ENCODE results near the gene HNRNPC. TPM values are rescaled to one million over a fixed set of nuclear protein-coding genes. Genes with fewer than 3 reads are reported as not detected.

HNRNPC gene
- polyA plus RNA-seq, 1 donor (not counting 4 experiments of a cell fraction or from before 2014, with no cell fraction given), result 871 TPM

DNA sequence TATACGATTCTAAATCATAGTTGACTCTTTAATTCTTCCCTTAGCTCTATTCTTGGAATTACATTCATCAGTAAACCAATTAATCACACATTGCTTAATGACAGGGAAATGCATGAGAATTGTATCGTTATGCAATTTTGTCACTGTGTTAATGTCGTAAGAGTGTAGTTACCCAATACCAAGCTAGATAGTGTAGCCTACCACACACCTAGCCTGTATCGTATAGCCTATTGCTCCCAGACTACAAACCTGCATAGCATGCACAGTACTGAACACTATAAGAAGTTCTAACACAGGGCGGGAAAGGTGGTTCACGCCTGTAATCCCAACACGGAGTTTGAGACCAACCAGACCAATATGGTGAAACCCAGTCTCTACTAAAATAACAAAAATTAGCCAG lies 24.7 kb downstream of the HNRNPC start:
- H3K9ac ChIP-seq (ENCODE audit: control insufficient read depth, extremely low read depth, insufficient read depth, low read length), result no peak overlapping the region
- no peak overlapping the region for H3K4me3 ChIP-seq (ENCODE audit: control insufficient read depth in 2 of 3, extremely low read depth in 1 of 3, insufficient read depth in 2 of 3, low read depth in 1 of 3, low read length in 3 of 3)
- no peaks in the 10 kb centered on the region for H3K4me1 ChIP-seq (ENCODE audit: control insufficient read depth, extremely low read depth, insufficient read depth, low read length)
- peaks cover 3% of the 10 kb centered on the region for H3K9me1 ChIP-seq (ENCODE audit: control insufficient read depth, extremely low read depth, insufficient read depth, low read length)
- no peaks in the 10 kb centered on the region for H3K27me3 ChIP-seq (ENCODE audit: control insufficient read depth, extremely low read depth, insufficient read depth, low read length)
- no peak overlapping the region for H2AFZ ChIP-seq (ENCODE audit: control insufficient read depth, low read length)
- H3K36me3 ChIP-seq (ENCODE audit: control insufficient read depth in 2 of 2, extremely low read depth in 1 of 2, insufficient read depth in 2 of 2, low read length in 2 of 2), result peaks cover 21 to 42% of the 10 kb centered on the region in 2 experiments
- peaks cover 77% of the 10 kb centered on the region for H4K20me1 ChIP-seq (ENCODE audit: control insufficient read depth, extremely low read depth, insufficient read depth, low read length)
- no peak for TF ChIP-seq EZH2 (IDR thresholded peaks at IDR 0.05; ENCODE audit: low read length)
- TF ChIP-seq, protein P1, sequence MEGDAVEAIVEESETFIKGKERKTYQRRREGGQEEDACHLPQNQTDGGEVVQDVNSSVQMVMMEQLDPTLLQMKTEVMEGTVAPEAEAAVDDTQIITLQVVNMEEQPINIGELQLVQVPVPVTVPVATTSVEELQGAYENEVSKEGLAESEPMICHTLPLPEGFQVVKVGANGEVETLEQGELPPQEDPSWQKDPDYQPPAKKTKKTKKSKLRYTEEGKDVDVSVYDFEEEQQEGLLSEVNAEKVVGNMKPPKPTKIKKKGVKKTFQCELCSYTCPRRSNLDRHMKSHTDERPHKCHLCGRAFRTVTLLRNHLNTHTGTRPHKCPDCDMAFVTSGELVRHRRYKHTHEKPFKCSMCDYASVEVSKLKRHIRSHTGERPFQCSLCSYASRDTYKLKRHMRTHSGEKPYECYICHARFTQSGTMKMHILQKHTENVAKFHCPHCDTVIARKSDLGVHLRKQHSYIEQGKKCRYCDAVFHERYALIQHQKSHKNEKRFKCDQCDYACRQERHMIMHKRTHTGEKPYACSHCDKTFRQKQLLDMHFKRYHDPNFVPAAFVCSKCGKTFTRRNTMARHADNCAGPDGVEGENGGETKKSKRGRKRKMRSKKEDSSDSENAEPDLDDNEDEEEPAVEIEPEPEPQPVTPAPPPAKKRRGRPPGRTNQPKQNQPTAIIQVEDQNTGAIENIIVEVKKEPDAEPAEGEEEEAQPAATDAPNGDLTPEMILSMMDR (optimal IDR thresholded peaks at IDR 0.05 in 1 of 3, IDR thresholded peaks at IDR 0.05 in 1 of 3, conservative IDR thresholded peaks at IDR 0.05 in 1 of 3; ENCODE audit: extremely low read depth in 1 of 3, insufficient read depth in 2 of 3, low read length in 3 of 3), result no peak
- no peak for DNase-seq (ENCODE audit: low read depth, low spot score)
- H3K27ac ChIP-seq (ENCODE audit: control insufficient read depth, insufficient read depth, low read length), result no peak overlapping the region
- H3K79me2 ChIP-seq (ENCODE audit: control insufficient read depth, insufficient read depth, low read length), result peaks cover 100% of the 10 kb centered on the region
- dilution Hi-C loops (cut with MboI; ENCODE audit: extremely low pct_ligation_motif_present, low sequenced_read_pairs), result no loop called here
- FAIRE-seq, result no peak
- H3K4me2 ChIP-seq (ENCODE audit: control insufficient read depth, extremely low read depth, insufficient read depth, low read depth, low read length), result no peak overlapping the region
- H3K9me3 ChIP-seq (ENCODE audit: control insufficient read depth, low read depth, low read length), result no peaks in the 10 kb centered on the region

DNA sequence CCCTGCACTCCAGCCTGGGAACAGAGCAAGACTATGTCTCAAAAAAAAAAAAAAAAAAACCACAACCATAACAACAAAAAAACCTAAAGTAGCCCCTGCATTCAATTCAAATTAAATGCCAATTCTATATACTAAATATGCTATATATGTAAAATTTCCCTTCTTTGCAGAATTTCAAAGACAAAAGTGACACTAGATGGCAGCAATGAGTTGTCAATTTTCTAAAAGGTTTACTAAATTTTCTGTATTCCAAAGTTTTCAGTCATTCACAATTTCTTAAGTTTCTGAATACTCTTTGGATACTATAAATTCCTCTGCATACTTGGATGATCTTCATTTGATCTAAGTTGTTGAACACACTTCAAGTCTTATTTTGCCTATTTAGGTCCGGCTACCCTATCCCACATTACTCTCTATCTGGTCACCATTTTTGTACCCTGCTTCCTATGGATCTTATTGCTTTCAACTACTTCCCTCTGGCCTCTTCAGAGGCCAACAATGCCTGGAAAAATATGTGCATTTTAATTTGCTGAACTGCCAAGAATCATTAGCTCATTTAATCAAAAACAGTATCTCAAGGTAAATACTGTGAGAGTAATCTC lies 27.9 kb downstream of the HNRNPC start:
- Histone ChIP-seq H3K27me3 (ENCODE audit: control insufficient read depth, extremely low read depth, insufficient read depth, low read length) (no peaks in the 10 kb centered on the region), H4K20me1 (ENCODE audit: control insufficient read depth, extremely low read depth, insufficient read depth, low read length) (peaks cover 75% of the 10 kb centered on the region), H3K9me3 (ENCODE audit: control insufficient read depth, low read depth, low read length) (no peaks in the 10 kb centered on the region), H3K79me2 (ENCODE audit: control insufficient read depth, insufficient read depth, low read length) (peaks cover 100% of the 10 kb centered on the region), H3K9me1 (ENCODE audit: control insufficient read depth, extremely low read depth, insufficient read depth, low read length) (peaks cover 3% of the 10 kb centered on the region), H3K9ac (ENCODE audit: control insufficient read depth, extremely low read depth, insufficient read depth, low read length) (no peak overlapping the region), H3K36me3 (ENCODE audit: control insufficient read depth in 2 of 2, extremely low read depth in 1 of 2, insufficient read depth in 2 of 2, low read length in 2 of 2) (peaks cover 15 to 34% of the 10 kb centered on the region in 2 experiments), H2AFZ (ENCODE audit: control insufficient read depth, low read length) (no peak overlapping the region), H3K4me1 (ENCODE audit: control insufficient read depth, extremely low read depth, insufficient read depth, low read length) (no peaks in the 10 kb centered on the region), H3K4me3 (ENCODE audit: control insufficient read depth in 2 of 3, extremely low read depth in 1 of 3, insufficient read depth in 2 of 3, low read depth in 1 of 3, low read length in 3 of 3) (no peak overlapping the region), H3K27ac (ENCODE audit: control insufficient read depth, insufficient read depth, low read length) (no peak overlapping the region), H3K4me2 (ENCODE audit: control insufficient read depth, extremely low read depth, insufficient read depth, low read depth, low read length) (no peak overlapping the region)
- no peak for FAIRE-seq
- TF ChIP-seq EZH2 (IDR thresholded peaks at IDR 0.05; ENCODE audit: low read length), result no peak
- TF ChIP-seq, protein P1 (optimal IDR thresholded peaks at IDR 0.05 in 1 of 3, IDR thresholded peaks at IDR 0.05 in 1 of 3, conservative IDR thresholded peaks at IDR 0.05 in 1 of 3; ENCODE audit: extremely low read depth in 1 of 3, insufficient read depth in 2 of 3, low read length in 3 of 3), result no peak
- dilution Hi-C loops (cut with MboI; ENCODE audit: extremely low pct_ligation_motif_present, low sequenced_read_pairs), result no loop called here
- no peak for DNase-seq (ENCODE audit: low read depth, low spot score)
